Fibroblast of mammary gland (primary cell): ENCODE measurements around the gene FSTL5.

Experiments
- DNase-seq: peaks from one replicate; pipeline ENCODE4 v3.0.0-alpha.2; 2010; ENCODE audit warnings: low read depth
- H3K4me3 ChIP-seq: 2 replicates; pipeline ENCODE4 v1.5.1; 2011; ENCODE audit warnings: low read depth, mild to moderate bottlenecking, low read length, moderate library complexity; ENCODE audit not compliant: control insufficient read depth
- CTCF ChIP-seq: conservative IDR thresholded peaks from 2 replicates; pipeline ENCODE4 v1.5.1; 2011; ENCODE audit warnings: low read depth, low read length, inconsistent platforms; ENCODE audit not compliant: control insufficient read depth, insufficient read depth

The FSTL5 gene

GRCh38 chr4:161342881-161343568 lies 820.8 kb downstream of the FSTL5 start:
- H3K4me3 ChIP-seq = no peak overlapping the region
- no peak for TF ChIP-seq CTCF
- DNase-seq = no peak

DNA sequence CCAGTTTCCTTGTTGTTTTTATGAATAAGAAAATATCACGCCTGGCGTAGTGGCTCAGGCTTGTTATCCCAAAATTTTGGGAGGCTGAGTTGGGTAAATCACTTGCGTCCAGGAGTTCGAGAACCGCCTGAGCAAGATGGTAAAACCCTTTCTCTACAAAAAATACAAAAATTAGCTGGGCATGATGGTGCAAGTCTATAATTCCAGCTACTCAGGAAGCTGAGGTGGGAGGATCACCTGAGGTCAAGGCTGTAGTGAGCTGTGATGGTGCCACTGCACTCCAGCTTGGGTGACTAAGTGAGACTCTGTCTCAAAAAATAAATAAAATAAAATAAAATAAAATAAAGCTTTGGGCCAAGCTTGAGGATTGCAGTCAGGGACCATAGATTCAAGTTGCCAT lies 827.2 kb downstream of the FSTL5 start:
- no peak for TF ChIP-seq CTCF
- H3K4me3 ChIP-seq = no peak overlapping the region
- DNase-seq = no peak

- TF ChIP-seq CTCF = no peak
- H3K4me3 ChIP-seq = no peak overlapping the region
- DNase-seq = no peak
These were observed 827.7 kb downstream of the FSTL5 start for GRCh38 chr4:161336016-161336530.
